ENCODE measurements around the gene C4B.
"Not testable (repeated sequence)": the region's sequence is repeated elsewhere in the genome, so short reads cannot be mapped to it uniquely, and the experiment has no call there.

DNA sequence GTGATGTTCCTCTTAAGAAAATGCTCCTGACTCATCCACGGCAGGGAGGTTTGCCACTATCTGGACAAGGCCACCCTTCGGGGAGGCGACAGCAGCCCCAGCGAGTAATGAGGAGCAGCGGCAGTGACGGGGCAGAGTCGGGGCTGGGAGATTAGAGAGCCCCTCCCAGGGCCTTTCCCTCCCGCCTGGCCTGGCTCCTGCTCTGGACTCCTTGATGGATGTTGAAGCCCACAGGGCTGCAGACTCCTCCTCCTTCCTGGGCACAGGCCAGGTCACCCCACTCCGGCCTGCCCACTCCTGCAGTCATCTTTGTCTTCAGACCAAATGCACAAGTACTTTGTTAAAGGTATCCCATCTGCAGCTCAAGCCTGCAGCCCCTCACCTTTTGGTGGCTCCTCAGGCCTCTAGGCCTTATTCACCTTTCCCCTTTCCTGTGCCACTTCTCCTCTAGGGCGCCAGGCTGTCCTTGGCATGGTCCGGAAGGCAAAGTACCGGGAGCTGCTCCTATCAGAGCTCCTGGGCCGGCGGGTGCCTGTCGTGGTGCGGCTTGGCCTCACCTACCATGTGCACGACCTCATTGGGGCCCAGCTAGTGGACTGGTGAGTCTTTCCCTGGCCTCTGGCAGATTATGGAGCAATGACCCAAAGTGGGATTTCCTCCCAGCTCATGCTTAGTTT, 1.5 kb upstream of the C4B start:
- TF ChIP-seq, protein P1, sequence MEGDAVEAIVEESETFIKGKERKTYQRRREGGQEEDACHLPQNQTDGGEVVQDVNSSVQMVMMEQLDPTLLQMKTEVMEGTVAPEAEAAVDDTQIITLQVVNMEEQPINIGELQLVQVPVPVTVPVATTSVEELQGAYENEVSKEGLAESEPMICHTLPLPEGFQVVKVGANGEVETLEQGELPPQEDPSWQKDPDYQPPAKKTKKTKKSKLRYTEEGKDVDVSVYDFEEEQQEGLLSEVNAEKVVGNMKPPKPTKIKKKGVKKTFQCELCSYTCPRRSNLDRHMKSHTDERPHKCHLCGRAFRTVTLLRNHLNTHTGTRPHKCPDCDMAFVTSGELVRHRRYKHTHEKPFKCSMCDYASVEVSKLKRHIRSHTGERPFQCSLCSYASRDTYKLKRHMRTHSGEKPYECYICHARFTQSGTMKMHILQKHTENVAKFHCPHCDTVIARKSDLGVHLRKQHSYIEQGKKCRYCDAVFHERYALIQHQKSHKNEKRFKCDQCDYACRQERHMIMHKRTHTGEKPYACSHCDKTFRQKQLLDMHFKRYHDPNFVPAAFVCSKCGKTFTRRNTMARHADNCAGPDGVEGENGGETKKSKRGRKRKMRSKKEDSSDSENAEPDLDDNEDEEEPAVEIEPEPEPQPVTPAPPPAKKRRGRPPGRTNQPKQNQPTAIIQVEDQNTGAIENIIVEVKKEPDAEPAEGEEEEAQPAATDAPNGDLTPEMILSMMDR (IDR thresholded peaks at IDR 0.05; ENCODE audit: poor library complexity) = not testable (repeated sequence)
- TF ChIP-seq EZH2phosphoT487 (IDR thresholded peaks at IDR 0.05; ENCODE audit: low read depth, severe bottlenecking, unreplicated experiment); EZH2 (IDR thresholded peaks at IDR 0.05; ENCODE audit: borderline replicate concordance): not testable (repeated sequence)
